Loucy (cell line): Measurements from ENCODE around the gene IL1B.

ENCODE experiments used
- H2AFZ ChIP-seq: fragments of 200-600 bp; sonication (generic); 2 replicates; pipeline ENCODE4 v1.6.0; 2016; ENCODE audit warnings: antibody characterized with exemption, mild to moderate bottlenecking, low read length, moderate library complexity
- H3F3A ChIP-seq: fragments of 200-600 bp; 2 replicates; pipeline ENCODE4 v1.6.0; 2016; ENCODE audit warnings: antibody characterized with exemption, low read depth, mild to moderate bottlenecking
- H3K27me3 ChIP-seq: fragments of 200-600 bp; sonication (generic); 2 replicates; pipeline ENCODE4 v1.6.1; 2014; ENCODE audit warnings: low read length, mild to moderate bottlenecking; ENCODE audit not compliant: insufficient read depth, poor library complexity, severe bottlenecking
- H3K36me3 ChIP-seq: fragments of 200-600 bp; sonication (generic); 2 replicates; pipeline ENCODE4 v1.6.1; 2016; ENCODE audit warnings: low read length; ENCODE audit not compliant: insufficient read depth
- H3K4me1 ChIP-seq: fragments of 200-600 bp; sonication (generic); 2 replicates; pipeline ENCODE4 v1.5.1; 2014; ENCODE audit warnings: low read length, mild to moderate bottlenecking; ENCODE audit not compliant: insufficient read depth, poor library complexity, severe bottlenecking
- H3K4me2 ChIP-seq: fragments of 200-600 bp; sonication (generic); 2 replicates; pipeline ENCODE4 v1.6.0; 2014; ENCODE audit warnings: antibody characterized with exemption, low read length, low read depth, mild to moderate bottlenecking; ENCODE audit not compliant: poor library complexity, severe bottlenecking
- H3K4me3 ChIP-seq: fragments of 200-600 bp; sonication (generic); 2 replicates; pipeline ENCODE4 v1.5.1; 2014; ENCODE audit warnings: low read length, mild to moderate bottlenecking, mixed read lengths; ENCODE audit not compliant: poor library complexity, severe bottlenecking
- H3K79me2 ChIP-seq: fragments of 200-600 bp; sonication (generic); 2 replicates; pipeline ENCODE4 v1.6.1; 2014; ENCODE audit warnings: low read length; ENCODE audit not compliant: insufficient read depth
- H3K9ac ChIP-seq: fragments of 200-600 bp; sonication (generic); 2 replicates; pipeline ENCODE4 v1.6.0; 2014; ENCODE audit warnings: mild to moderate bottlenecking, low read depth, low read length, moderate library complexity; ENCODE audit not compliant: poor library complexity, severe bottlenecking
- H3K9me2 ChIP-seq: fragments of 200-600 bp; sonication (generic); replicated peaks from 2 replicates; pipeline ENCODE4 v1.6.1; 2016; ENCODE audit warnings: low read depth, low read length, mixed read lengths
- H3K9me3 ChIP-seq: fragments of 200-600 bp; sonication (generic); 2 replicates; pipeline ENCODE4 v1.6.1; 2014; ENCODE audit warnings: mild to moderate bottlenecking, antibody characterized with exemption, low read length, low read depth; ENCODE audit not compliant: insufficient read depth
- H4K20me1 ChIP-seq: fragments of 200-600 bp; sonication (generic); 2 replicates; pipeline ENCODE4 v1.6.0; 2014; ENCODE audit warnings: antibody characterized with exemption, low read length, mild to moderate bottlenecking; ENCODE audit not compliant: insufficient read depth, poor library complexity, severe bottlenecking
- EZH2phosphoT487 ChIP-seq: fragments of 200-600 bp; IDR thresholded peaks from 2 replicates; pipeline ENCODE4 v1.6.1; 2018; ENCODE audit warnings: antibody characterized with exemption, mild to moderate bottlenecking, moderate library complexity, borderline replicate concordance
- TF ChIP-seq, protein P1 (sequence below): fragments of 200-600 bp; sonication (generic); conservative IDR thresholded peaks from 2 replicates; pipeline ENCODE4 v1.5.1; 2014; ENCODE audit warnings: mild to moderate bottlenecking, antibody characterized with exemption, low read length

IL1B gene

DNA sequence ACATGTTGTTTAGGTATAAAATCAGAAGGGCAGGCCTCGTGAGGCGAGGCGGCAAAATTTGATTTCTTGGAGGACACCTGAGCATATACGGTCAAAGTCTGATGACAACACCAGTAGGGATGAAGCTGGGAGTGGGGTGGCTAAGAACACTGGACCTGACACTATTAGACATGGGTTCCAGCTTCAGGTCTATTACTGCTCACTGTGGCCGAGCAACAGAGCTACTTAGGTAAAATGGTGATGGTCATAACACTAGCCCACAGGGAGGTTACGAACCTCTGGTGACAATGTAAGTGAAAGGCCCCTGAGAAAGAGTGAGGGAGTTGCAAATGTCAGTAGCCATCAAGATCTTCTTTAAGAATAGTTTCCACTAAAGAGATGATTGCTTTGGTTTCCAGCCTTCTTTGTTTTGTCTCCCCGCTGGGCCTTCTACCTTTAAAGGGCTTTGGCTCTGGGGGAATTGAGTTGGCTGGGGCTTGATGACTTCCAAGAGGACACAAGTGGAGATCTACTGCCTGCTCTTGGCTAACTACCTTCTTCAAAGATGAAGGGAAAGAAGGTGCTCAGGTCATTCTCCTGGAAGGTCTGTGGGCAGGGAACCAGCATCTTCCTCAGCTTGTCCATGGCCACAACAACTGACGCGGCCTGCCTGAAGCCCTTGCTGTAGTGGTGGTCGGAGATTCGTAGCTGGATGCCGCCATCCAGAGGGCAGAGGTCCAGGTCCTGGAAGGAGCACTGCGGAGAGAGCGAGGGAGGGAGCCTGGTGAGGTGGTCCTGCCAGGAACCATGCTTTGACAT is 3.5 kb downstream of the IL1B start:
- Histone ChIP-seq H3K4me2 (no peak overlapping the region), H3K9me2 (no peaks in the 10 kb centered on the region), H3K79me2 (no peaks in the 10 kb centered on the region), H3K27me3 (no peaks in the 10 kb centered on the region), H4K20me1 (no peaks in the 10 kb centered on the region), H3K4me1 (peaks cover 15% of the 10 kb centered on the region), H3F3A (no peaks in the 10 kb centered on the region), H3K9me3 (no peaks in the 10 kb centered on the region), H3K9ac (no peak overlapping the region), H3K36me3 (no peaks in the 10 kb centered on the region), H3K4me3 (no peak overlapping the region), H2AFZ (no peak overlapping the region)
- TF ChIP-seq EZH2phosphoT487 = no peak
- TF ChIP-seq, protein P1, sequence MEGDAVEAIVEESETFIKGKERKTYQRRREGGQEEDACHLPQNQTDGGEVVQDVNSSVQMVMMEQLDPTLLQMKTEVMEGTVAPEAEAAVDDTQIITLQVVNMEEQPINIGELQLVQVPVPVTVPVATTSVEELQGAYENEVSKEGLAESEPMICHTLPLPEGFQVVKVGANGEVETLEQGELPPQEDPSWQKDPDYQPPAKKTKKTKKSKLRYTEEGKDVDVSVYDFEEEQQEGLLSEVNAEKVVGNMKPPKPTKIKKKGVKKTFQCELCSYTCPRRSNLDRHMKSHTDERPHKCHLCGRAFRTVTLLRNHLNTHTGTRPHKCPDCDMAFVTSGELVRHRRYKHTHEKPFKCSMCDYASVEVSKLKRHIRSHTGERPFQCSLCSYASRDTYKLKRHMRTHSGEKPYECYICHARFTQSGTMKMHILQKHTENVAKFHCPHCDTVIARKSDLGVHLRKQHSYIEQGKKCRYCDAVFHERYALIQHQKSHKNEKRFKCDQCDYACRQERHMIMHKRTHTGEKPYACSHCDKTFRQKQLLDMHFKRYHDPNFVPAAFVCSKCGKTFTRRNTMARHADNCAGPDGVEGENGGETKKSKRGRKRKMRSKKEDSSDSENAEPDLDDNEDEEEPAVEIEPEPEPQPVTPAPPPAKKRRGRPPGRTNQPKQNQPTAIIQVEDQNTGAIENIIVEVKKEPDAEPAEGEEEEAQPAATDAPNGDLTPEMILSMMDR = no peak

DNA sequence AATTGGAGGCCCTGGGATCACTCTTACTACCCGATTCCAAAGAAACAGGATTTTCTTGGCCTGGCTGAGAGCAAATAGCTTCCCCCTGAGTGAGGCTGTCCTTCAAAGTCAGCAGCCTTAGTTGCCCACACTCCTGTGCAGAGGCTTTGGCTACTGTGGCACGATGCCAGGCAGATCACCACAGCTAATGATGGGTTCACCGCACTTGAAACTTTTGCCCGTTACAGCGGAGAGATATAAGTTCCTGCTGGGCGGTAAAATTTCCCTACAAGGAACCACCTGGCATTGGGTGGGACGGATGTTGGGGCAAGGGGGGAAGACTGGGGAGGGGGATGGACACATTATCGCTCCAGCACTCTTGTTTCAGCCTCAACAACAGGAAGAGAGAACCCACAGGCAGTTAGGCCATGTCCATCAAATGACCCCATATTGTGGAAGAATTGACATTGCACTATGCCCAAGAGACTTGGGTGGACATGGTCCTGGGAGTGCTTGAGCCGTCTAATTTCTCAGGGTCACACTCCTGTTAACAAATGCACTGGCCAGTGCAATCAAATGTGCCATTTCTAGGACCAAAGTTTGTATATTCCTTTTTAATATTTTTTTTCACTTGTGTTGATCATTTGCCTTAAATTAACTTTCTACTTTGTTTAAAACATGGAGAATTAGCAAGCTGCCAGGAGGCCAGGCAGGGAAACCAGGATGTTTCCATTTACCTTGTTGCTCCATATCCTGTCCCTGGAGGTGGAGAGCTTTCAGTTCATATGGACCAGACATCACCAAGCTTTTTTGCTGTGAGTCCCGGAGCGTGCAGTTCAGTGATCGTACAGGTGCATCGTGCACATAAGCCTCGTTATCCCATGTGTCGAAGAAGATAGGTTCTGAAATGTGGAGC is 4.4 kb downstream of the IL1B start:
- Histone ChIP-seq H3K79me2 (no peaks in the 10 kb centered on the region), H3F3A (no peaks in the 10 kb centered on the region), H3K36me3 (no peaks in the 10 kb centered on the region), H2AFZ (no peak overlapping the region), H3K9me2 (no peaks in the 10 kb centered on the region), H3K4me1 (peaks cover 15% of the 10 kb centered on the region), H3K27me3 (no peaks in the 10 kb centered on the region), H3K9ac (no peak overlapping the region), H4K20me1 (no peaks in the 10 kb centered on the region), H3K4me3 (no peak overlapping the region), H3K9me3 (no peaks in the 10 kb centered on the region), H3K4me2 (peak overlapping the region; percentile 1)
- TF ChIP-seq, protein P1 = no peak
- no peak for TF ChIP-seq EZH2phosphoT487

DNA sequence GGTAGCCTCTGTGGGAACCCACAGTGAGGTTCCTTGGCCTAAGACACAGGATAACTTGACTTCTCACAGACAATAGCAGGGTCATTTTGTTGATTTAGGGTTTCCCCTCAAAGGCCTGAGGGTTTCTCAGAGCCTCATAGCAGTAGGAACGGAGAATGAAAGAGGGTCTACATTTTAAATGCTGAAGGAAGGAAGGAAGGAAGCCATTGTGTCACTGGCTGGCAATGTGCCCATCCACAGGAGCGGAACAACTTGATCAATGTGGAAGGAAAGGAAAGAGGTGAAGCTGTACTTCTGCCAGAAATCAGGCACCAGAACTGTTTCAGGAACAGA is 5.1 kb downstream of the IL1B start:
- no peaks in the 10 kb centered on the region for H3K36me3 ChIP-seq
- peaks cover 15% of the 10 kb centered on the region for H3K4me1 ChIP-seq
- H2AFZ ChIP-seq = no peak overlapping the region; the same call in 1 of the 2 replicates
- no peaks in the 10 kb centered on the region for H3K9me3 ChIP-seq
- TF ChIP-seq, protein P1 = no peak
- no peak for TF ChIP-seq EZH2phosphoT487
- H3K79me2 ChIP-seq = no peaks in the 10 kb centered on the region
- H3K9me2 ChIP-seq = no peaks in the 10 kb centered on the region
- no peaks in the 10 kb centered on the region for H3F3A ChIP-seq
- H3K27me3 ChIP-seq = no peaks in the 10 kb centered on the region
- H4K20me1 ChIP-seq = no peaks in the 10 kb centered on the region
- no peak overlapping the region for H3K4me3 ChIP-seq
- no peak overlapping the region for H3K9ac ChIP-seq
- H3K4me2 ChIP-seq = peak overlapping the region; percentile 1
